Activated naive CD8-positive, alpha-beta T cell (primary cell): Measurements from ENCODE around the gene GBA3.

Experiments used
- H3K27ac Mint-ChIP-seq: one replicate; pipeline ENCODE4 v1.8.0; 2021; ENCODE audit warnings: mixed read lengths
- H3K27me3 Mint-ChIP-seq: one replicate; pipeline ENCODE4 v1.8.0; 2021; ENCODE audit warnings: mixed read lengths
- H3K36me3 Mint-ChIP-seq: one replicate; pipeline ENCODE4 v1.8.0; 2021; ENCODE audit warnings: mixed read lengths
- H3K4me1 Mint-ChIP-seq: one replicate; pipeline ENCODE4 v1.8.0; 2021; ENCODE audit warnings: low read depth, mixed read lengths
- H3K4me3 Mint-ChIP-seq: one replicate; pipeline ENCODE4 v1.8.0; 2021; ENCODE audit warnings: mild to moderate bottlenecking, mixed read lengths
- H3K9me3 Mint-ChIP-seq: one replicate; pipeline ENCODE4 v1.8.0; 2021; ENCODE audit warnings: low read depth, mixed read lengths

Gene GBA3

DNA sequence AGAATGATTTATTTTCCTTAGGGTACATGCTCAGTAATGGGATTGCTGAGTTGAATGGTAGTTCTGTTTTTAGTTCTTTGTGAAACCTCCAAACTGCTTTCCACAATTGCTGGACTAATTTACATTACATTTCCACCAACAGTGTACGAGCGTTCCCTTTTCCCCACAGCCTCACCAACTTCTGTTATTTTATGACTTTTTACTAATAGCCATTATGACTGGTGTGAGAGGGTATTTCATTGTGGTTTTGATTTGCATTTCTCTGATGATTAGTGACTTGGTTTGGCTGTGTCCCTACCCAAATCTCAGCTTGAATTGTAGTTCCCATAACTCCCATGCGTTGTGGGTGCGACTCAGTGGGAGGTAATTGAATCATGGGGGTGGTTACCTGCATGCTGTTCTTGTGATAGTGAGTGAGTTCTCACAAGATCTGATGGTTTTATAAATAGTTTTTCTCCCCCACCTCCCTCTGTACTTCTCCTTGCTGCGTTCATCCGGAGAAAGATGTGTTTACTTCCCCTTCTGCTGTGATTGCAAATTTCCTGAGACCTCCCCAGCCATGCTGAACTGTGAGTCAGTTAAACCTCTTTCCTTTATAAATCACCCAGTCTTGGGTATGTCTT is 95.1 kb downstream of the GBA3 start:
- no peaks in the 10 kb centered on the region for H3K36me3 Mint-ChIP-seq
- no peaks in the 10 kb centered on the region for H3K4me1 Mint-ChIP-seq
- no peaks in the 10 kb centered on the region for H3K27me3 Mint-ChIP-seq
- H3K27ac Mint-ChIP-seq = no peak overlapping the region
- no peaks in the 10 kb centered on the region for H3K9me3 Mint-ChIP-seq
- no peak overlapping the region for H3K4me3 Mint-ChIP-seq

- no peaks in the 10 kb centered on the region for H3K36me3 Mint-ChIP-seq
Observed at GRCh38 chr4:22790631-22791030, 97.9 kb downstream of the GBA3 start.

GRCh38 chr4:22794732-22795131 is 102.0 kb downstream of the GBA3 start:
- no peak overlapping the region for H3K27ac Mint-ChIP-seq
- no peak overlapping the region for H3K4me3 Mint-ChIP-seq
- no peaks in the 10 kb centered on the region for H3K9me3 Mint-ChIP-seq
- H3K4me1 Mint-ChIP-seq = no peaks in the 10 kb centered on the region
- H3K27me3 Mint-ChIP-seq = no peaks in the 10 kb centered on the region
- no peaks in the 10 kb centered on the region for H3K36me3 Mint-ChIP-seq

More at GRCh38 chr4:22790631-22791030, 97.9 kb downstream of the GBA3 start:
- no peaks in the 10 kb centered on the region for H3K9me3 Mint-ChIP-seq
- no peak overlapping the region for H3K4me3 Mint-ChIP-seq
- H3K27ac Mint-ChIP-seq = no peak overlapping the region
- H3K4me1 Mint-ChIP-seq = no peaks in the 10 kb centered on the region
- H3K27me3 Mint-ChIP-seq = no peaks in the 10 kb centered on the region

DNA sequence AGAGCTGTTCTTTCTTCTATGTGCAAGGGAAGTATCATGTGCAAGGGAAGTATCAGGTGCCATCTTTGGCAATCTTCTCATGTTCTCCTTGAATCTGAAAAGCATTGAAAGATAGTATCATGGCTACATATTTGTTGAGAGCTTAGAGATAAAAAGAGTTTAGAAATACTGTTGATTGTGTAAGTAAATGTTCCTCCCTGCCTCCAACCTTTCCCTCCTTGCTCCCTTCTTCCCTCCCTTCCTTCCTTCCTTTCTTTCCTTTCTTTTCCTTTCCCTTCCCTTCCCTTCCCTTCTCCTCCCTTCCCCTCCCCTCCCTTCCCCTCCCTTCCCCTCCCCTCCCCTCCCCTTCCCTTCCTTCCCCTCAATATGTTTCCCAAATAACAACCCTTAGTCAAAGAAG is 108.7 kb downstream of the GBA3 start:
- H3K27me3 Mint-ChIP-seq = peaks cover 5% of the 10 kb centered on the region
- no peaks in the 10 kb centered on the region for H3K4me1 Mint-ChIP-seq
- H3K36me3 Mint-ChIP-seq = no peaks in the 10 kb centered on the region
- H3K27ac Mint-ChIP-seq = no peak overlapping the region
- H3K9me3 Mint-ChIP-seq = no peaks in the 10 kb centered on the region
- no peak overlapping the region for H3K4me3 Mint-ChIP-seq

DNA sequence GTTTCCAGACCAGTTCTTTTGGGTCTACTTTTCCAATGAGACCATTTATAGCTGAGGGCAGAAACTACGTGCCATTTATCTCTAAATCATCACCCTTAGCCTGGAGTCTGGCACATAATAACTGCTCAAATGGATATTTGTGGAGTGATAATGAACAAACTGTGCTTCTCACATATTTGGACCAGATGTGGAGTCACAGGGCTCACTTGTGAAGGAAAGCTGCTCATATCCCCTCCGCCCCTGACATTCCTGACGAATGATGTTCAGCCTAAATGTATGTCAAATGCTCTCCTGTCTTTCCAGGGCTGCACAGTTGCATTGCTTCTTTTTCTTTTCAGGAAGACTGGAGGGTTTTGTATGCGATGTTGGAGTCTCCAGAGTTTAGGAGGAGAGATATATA is 110.1 kb downstream of the GBA3 start:
- Mint-ChIP-seq H3K9me3 (no peaks in the 10 kb centered on the region), H3K36me3 (no peaks in the 10 kb centered on the region), H3K27me3 (peaks cover 7% of the 10 kb centered on the region), H3K4me3 (no peak overlapping the region), H3K4me1 (no peaks in the 10 kb centered on the region), H3K27ac (no peak overlapping the region)

DNA sequence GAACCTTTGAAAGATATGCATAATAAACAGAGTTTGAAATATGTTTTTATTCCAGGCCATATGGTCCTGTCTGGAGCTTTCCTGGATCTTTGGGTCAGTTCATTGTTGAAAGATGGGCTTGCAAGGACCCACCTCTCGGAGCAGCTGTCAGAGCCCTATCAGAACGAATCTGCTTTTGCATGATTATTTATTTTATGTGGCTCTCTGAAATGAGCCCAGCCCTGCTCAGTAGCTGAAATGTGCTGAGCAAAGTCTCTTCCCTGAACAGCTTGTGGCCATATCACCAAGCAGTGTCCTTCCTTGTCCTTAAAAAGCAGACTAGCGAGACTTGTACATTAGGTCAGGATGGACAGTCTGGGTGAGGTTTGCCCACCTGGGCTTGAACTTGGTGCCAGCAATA is 110.8 kb downstream of the GBA3 start:
- Mint-ChIP-seq H3K4me1 (no peaks in the 10 kb centered on the region), H3K27ac (no peak overlapping the region), H3K9me3 (no peaks in the 10 kb centered on the region), H3K36me3 (no peaks in the 10 kb centered on the region), H3K27me3 (peaks cover 7% of the 10 kb centered on the region), H3K4me3 (no peak overlapping the region)

DNA sequence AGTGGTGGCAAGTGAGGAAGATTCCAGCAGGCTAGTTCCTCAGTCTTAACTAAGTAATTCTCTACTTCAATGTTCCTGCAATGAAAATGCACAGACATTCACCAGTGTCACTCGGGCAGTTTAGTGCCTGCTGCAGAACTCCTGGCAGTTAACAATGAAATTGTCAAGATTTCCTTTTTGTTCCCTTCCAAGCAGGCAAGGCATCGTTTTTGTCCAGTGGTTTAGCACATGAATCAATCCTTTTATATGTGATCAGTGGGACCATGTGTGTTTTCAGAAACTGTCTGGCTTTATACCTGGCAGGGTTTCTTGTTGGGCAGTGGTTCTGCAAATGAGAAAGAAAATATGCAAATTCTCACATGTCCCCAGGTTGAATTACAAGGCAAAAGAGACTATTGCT is 122.2 kb downstream of the GBA3 start:
- Mint-ChIP-seq H3K27ac (no peak overlapping the region), H3K4me3 (no peak overlapping the region), H3K9me3 (peaks cover 5% of the 10 kb centered on the region), H3K4me1 (no peaks in the 10 kb centered on the region), H3K27me3 (peaks cover 1% of the 10 kb centered on the region), H3K36me3 (no peaks in the 10 kb centered on the region)

DNA sequence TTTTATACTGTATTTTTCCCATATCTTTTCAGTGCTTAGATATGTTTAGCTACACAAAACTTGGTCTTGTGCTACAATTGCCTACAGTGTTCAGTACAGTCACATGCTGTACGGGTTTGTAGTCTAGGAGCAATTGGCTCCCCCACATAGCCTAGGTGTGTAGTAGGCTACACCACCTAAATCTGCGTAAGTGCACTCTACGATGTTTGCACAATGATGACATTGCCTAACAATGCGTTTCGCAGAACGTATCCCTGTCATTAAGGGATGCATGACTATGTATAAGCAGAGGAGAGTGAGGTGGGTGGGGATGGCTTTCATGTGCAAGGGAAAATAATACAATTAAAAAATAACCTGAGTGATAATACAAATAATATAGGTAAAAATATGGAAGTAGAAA is 131.4 kb downstream of the GBA3 start:
- Mint-ChIP-seq H3K27me3 (no peaks in the 10 kb centered on the region), H3K4me1 (no peaks in the 10 kb centered on the region), H3K27ac (no peak overlapping the region), H3K4me3 (no peak overlapping the region), H3K36me3 (no peaks in the 10 kb centered on the region), H3K9me3 (peaks cover 3% of the 10 kb centered on the region)

DNA sequence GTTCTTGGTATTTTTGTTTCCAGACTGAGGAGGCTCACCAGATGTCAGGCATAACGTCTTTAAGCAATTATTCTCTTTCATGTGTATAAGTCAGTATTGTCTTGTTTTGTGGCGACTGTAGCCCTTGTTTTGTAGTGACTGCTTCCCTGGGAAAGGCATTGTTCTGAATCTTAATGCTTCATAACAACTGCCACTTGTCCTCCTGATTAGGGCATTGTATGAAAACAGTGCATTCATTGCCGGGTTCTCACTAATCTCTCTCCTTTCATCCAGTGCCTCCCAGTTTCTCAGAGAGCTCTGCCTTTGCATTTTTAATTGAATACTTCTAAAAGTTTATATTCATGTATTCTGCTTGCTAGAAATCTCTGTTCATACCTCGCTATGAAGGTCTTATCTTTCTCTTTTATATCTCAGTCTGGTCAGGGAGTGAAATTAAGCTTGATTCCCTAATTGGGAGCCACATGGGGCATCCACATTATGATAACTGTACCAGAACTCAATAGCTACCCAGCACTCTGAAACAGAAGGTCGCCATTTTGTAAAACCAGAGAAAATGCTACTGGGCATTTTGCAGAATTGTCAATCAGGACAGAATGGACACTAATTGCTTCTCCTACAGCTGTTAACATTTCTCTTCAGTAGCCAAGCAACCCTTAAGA is 149.8 kb downstream of the GBA3 start:
- Mint-ChIP-seq H3K27me3 (no peaks in the 10 kb centered on the region), H3K4me1 (no peaks in the 10 kb centered on the region), H3K9me3 (no peaks in the 10 kb centered on the region), H3K4me3 (no peak overlapping the region), H3K36me3 (no peaks in the 10 kb centered on the region), H3K27ac (no peak overlapping the region)

GRCh38 chr4:22848332-22848731 is 155.6 kb downstream of the GBA3 start:
- H3K4me1 Mint-ChIP-seq = no peaks in the 10 kb centered on the region
- no peaks in the 10 kb centered on the region for H3K36me3 Mint-ChIP-seq
- H3K4me3 Mint-ChIP-seq = no peak overlapping the region
- no peak overlapping the region for H3K27ac Mint-ChIP-seq
- peaks cover 2% of the 10 kb centered on the region for H3K27me3 Mint-ChIP-seq
- no peaks in the 10 kb centered on the region for H3K9me3 Mint-ChIP-seq

GRCh38 chr4:22850055-22850454 is 157.3 kb downstream of the GBA3 start:
- H3K9me3 Mint-ChIP-seq = no peaks in the 10 kb centered on the region
- no peak overlapping the region for H3K4me3 Mint-ChIP-seq
- H3K27ac Mint-ChIP-seq = no peak overlapping the region
- no peaks in the 10 kb centered on the region for H3K36me3 Mint-ChIP-seq
- peaks cover 2% of the 10 kb centered on the region for H3K27me3 Mint-ChIP-seq
- no peaks in the 10 kb centered on the region for H3K4me1 Mint-ChIP-seq

GRCh38 chr4:22850630-22851029 is 157.9 kb downstream of the GBA3 start:
- H3K4me3 Mint-ChIP-seq = no peak overlapping the region
- peaks cover 2% of the 10 kb centered on the region for H3K27me3 Mint-ChIP-seq
- no peaks in the 10 kb centered on the region for H3K9me3 Mint-ChIP-seq
- no peaks in the 10 kb centered on the region for H3K36me3 Mint-ChIP-seq
- no peak overlapping the region for H3K27ac Mint-ChIP-seq
- no peaks in the 10 kb centered on the region for H3K4me1 Mint-ChIP-seq

DNA sequence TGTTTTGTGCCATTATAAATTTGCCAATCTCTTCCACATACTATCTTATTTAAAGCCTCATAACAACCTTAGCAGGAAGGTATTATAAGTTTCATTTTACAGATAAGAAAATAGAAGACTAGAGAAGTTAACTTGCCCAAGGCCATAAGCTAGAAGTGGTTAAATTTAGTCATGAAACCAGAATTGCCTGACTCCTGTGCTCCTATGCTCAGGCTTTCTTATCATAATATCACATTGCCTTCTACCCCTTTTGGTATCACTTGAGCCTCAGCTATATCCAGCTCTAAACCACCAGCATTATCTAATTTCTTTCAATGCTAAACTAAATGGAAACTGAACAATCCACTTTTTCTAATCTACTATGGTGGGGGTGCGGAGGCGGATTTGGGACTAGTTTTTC is 164.7 kb downstream of the GBA3 start:
- Mint-ChIP-seq H3K27me3 (no peaks in the 10 kb centered on the region), H3K27ac (no peak overlapping the region), H3K9me3 (no peaks in the 10 kb centered on the region), H3K36me3 (no peaks in the 10 kb centered on the region), H3K4me1 (no peaks in the 10 kb centered on the region), H3K4me3 (no peak overlapping the region)

GRCh38 chr4:22859318-22859717 is 166.6 kb downstream of the GBA3 start:
- Mint-ChIP-seq H3K4me3 (no peak overlapping the region), H3K36me3 (no peaks in the 10 kb centered on the region), H3K4me1 (no peaks in the 10 kb centered on the region), H3K9me3 (peaks cover 2% of the 10 kb centered on the region), H3K27ac (no peak overlapping the region), H3K27me3 (no peaks in the 10 kb centered on the region)
